Inflammatory macrophage treated with lipopolysaccharide for 4 hours (primary cell): ENCODE measurements around the gene HDAC4.

ENCODE experiments used
- DNase-seq: peaks from one replicate; pipeline ENCODE4 v3.0.0-alpha.2; 2020

The HDAC4 gene

GRCh38 chr2:239305771-239306170, 95.0 kb downstream of the HDAC4 start:
- DNase-seq = no peak

- DNase-seq = no peak
These were observed 95.6 kb downstream of the HDAC4 start for GRCh38 chr2:239305222-239305575.

- no peak for DNase-seq
These were observed 96.1 kb downstream of the HDAC4 start for GRCh38 chr2:239304533-239305221.

GRCh38 chr2:239303711-239304532, 96.9 kb downstream of the HDAC4 start:
- DNase-seq = no peak

- peak; percentile 83 for DNase-seq
These were observed 97.8 kb downstream of the HDAC4 start for GRCh38 chr2:239302808-239303557.

GRCh38 chr2:239302083-239302807, 98.6 kb downstream of the HDAC4 start:
- DNase-seq = no peak

- DNase-seq = no peak
These were observed 99.7 kb downstream of the HDAC4 start for GRCh38 chr2:239300871-239301735.

GRCh38 chr2:239300242-239300641, 100.6 kb downstream of the HDAC4 start:
- DNase-seq = no peak

- no peak for DNase-seq
These were observed 101.4 kb downstream of the HDAC4 start for GRCh38 chr2:239299218-239299939.

GRCh38 chr2:239298116-239298804, 102.6 kb downstream of the HDAC4 start:
- DNase-seq = no peak

GRCh38 chr2:239297142-239298004, 103.4 kb downstream of the HDAC4 start:
- DNase-seq = no peak

- DNase-seq = no peak
These were observed 104.5 kb downstream of the HDAC4 start for GRCh38 chr2:239296020-239296932.

- no peak for DNase-seq
These were observed 105.3 kb downstream of the HDAC4 start for GRCh38 chr2:239295377-239296019.

GRCh38 chr2:239294571-239295054, 106.2 kb downstream of the HDAC4 start:
- DNase-seq = no peak

- DNase-seq = no peak
These were observed 106.9 kb downstream of the HDAC4 start for GRCh38 chr2:239293775-239294430.

GRCh38 chr2:239292959-239293774, 107.7 kb downstream of the HDAC4 start:
- no peak for DNase-seq
